ENCODE data around the gene SEZ6L.

GRCh38 chr22:26314656-26315055 is 145.4 kb downstream of the SEZ6L start:
- TF ChIP-seq SPI1 (IDR thresholded peaks at IDR 0.05; ENCODE audit: low read depth, low read length) (no peak), TAF1 (IDR thresholded peaks at IDR 0.05; ENCODE audit: low read depth, low read length) (no peak), POLR2A (IDR thresholded peaks at IDR 0.05; ENCODE audit: low read depth, low read length) (no peak), POLR2AphosphoS5 (IDR thresholded peaks at IDR 0.05; ENCODE audit: low read depth, low read length) (no peak), PAX5 (IDR thresholded peaks at IDR 0.05; ENCODE audit: insufficient read depth, low read length, severe bottlenecking) (no peak)
